Activated CD8-positive, alpha-beta memory T cell treated with anti-CD3 and anti-CD28 coated beads for 1 hour (primary cell): Measurements from ENCODE around the gene RAI1.
A peak's percentile ranks its signal among the peaks of the same experiment; 100 is the strongest.

ENCODE experiments used
- DNase-seq, 2 donors: peaks; one replicate each; pipeline ENCODE4 v3.0.0-alpha.2; 2020; ENCODE audit warnings: low read depth in 1 of 2; ENCODE audit errors: extremely low read depth in 1 of 2

Gene RAI1

DNA sequence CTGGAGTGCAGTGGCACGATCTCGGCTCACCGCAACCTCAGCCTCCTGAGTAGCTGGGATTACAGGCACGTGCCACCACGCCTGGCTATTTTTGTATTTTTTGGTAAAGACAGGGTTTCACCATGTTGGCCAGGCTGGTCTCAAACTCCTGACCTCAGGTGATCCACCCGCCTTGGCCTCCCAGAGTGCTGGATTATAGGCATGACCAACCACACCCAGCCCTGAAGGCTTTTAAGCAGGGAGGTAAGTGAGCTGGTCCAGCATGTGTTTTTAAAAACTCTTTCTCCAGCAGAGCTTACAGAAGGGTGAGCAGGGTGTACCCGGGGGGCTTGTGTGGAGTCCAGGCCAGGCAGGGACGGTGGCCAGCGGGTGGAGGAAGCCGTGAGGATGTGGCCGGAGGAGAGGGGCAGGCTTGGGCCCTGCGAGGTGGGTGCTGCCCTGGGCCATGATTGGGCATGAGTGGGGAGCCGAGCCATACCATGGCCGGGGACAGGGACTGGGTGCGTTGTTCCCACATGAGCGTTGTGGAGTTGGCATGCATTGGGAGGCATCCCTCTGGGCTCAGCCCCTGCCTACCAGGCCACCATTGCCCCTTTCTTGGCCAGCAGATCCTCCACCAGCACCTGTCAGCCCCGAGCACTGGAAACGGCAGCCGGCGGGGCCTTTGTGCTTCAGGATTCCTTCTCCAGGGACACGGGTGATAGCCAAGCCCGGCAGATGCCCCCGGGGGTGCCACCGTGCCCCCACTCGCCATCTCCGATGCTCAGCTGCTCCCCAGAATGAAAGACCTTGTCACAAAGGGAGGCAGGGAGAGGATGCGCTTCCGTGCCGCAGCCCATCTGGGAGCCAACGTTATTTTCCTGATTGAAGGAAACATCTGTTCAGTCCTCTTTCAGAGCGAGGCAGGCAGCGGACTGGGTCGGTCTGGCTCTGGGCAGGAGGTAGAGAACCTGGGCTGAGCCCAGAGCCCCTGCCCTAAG is 64.5 kb downstream of the RAI1 start:
- DNase-seq, result no peak

DNA sequence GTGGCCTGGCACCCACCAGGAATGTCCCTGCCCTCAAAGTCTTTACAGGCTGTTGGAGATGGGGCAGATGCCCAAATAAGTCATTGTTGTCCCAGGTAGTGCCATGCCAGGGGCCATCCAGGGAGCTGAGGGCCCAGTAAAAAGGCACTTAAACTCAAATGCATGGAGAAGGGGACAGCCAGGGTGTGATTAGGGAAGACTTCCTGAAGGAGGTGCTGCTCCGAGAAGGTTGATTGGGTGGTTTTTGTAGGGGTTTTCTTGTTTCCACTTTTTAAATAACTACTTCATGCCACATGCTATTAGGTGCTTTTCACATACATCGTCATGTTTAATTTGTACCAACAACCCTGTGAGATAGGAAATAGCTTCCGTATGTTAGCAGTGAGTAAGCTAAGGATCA is 66.9 kb downstream of the RAI1 start:
- no peak for DNase-seq

DNA sequence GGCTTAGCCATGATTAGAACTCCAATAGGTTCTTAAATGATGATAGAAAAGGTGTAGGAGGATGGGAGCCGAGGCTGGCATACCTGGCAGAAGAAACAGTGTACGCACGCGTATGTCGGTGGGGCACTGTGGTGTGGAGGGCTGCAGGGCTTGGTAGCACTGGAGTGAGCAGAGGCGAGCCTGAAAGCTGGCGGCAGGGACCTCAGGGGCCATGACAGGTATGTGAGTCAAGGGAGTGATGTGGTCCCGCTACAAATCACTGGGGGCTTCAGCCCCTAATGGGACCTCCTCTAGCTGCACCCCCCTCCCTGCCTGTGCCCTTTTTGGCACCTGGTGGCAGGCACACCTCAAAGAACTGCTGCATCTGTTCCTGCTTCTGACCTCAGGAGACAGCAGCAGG is 67.3 kb downstream of the RAI1 start:
- no peak for DNase-seq

DNA sequence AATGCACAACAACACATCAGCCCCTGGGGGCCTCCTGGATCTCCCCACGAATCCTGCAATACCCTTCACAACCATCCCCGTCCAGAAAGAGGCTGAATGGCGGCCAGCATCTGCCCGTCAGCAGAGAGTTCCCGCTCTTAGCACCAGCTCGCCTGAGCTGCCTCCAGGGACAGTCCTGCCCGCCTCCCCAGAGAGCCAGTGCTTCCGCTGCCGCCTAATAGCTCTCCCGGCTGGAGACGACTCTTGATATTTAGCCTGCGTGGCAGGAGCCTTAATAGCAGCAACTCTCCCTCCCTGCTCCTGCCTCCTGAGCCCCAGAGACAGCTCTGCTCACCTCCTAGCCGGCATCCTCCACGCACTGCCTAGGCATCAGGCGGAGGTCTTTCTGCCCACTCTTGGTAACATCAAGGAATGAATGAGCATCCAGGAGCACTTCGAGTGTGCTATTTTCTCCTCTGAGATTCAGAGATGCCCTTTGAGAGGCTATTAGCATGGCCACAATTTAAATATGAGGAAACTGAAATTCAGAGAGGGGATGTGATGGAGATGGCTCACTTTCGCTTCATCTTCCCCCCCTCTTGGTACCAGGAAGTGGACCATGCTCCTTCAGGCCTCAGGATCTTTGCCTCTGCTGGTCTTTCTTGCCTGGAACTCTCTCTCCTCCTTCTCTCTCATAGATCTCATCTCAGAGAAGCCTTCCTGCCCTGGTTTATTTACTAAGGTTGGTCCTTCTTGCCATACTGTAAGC is 67.9 kb downstream of the RAI1 start:
- DNase-seq, result no peak

DNA sequence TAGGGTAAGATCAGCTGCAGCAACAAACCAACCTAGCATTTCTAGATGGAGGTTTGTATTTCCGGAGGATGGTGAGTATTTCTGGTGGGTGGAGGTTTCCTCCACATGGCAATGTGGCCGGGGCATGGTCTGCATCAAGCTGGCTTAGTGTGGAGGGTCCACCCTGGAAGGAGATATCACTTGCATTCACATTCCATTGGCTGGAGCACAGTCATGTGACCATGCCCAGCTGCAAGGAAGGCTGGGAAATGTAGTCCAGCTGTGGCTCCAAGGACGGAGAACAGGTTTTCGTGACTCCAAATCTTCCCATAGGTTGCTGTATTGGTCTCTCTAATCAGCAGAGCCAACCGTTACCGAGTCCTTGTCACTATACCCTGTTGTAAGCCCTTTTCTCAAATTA is 68.7 kb downstream of the RAI1 start:
- DNase-seq, result peak in 1 of 2 donors; percentile 24

GRCh38 chr17:17750881-17751280 is 69.6 kb downstream of the RAI1 start:
- DNase-seq, result peak in 1 of 2 donors; percentile 11

- peak in 1 of 2 donors; percentile 25 for DNase-seq
Observed at GRCh38 chr17:17751489-17752088, 70.3 kb downstream of the RAI1 start.

DNA sequence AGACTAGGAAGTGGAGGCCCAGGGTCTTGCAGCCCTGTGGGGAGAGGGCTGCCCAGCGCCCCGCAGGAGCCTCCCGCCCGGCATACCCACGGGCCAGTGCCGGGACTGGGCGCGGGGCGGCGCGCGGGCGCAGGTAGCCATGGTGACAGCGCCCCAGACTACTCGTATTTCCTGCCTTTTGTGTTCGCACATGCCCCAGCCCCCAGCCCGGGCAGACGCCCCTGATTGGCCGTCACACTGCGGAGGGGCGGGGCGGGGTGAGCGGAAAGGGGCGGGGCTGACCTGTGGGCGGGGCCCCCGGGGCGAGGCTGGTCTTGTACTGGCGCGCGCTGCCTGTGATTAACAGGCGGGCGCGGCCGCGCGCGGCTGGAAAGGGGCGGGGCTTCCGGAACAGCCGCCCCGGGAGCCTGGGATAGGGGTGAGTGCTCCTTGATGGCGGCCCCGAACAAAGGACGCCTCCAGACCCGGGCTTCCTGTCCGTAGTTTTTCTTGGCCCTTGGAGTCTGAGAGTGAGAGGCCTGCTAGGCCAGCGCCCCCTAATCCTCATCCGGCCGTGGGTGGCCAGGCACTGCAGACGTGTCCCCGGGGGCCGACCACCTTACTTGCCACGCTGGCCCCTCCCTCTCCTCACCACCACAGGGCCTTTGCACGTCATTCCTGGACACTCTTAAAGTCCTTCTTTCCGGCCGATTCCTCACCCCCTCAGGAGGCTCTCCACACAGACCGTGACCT is 71.0 kb downstream of the RAI1 start:
- DNase-seq, result peak; percentile 89 to 97

- DNase-seq, result no peak
Observed at GRCh38 chr17:17752821-17753321, 71.6 kb downstream of the RAI1 start.

DNA sequence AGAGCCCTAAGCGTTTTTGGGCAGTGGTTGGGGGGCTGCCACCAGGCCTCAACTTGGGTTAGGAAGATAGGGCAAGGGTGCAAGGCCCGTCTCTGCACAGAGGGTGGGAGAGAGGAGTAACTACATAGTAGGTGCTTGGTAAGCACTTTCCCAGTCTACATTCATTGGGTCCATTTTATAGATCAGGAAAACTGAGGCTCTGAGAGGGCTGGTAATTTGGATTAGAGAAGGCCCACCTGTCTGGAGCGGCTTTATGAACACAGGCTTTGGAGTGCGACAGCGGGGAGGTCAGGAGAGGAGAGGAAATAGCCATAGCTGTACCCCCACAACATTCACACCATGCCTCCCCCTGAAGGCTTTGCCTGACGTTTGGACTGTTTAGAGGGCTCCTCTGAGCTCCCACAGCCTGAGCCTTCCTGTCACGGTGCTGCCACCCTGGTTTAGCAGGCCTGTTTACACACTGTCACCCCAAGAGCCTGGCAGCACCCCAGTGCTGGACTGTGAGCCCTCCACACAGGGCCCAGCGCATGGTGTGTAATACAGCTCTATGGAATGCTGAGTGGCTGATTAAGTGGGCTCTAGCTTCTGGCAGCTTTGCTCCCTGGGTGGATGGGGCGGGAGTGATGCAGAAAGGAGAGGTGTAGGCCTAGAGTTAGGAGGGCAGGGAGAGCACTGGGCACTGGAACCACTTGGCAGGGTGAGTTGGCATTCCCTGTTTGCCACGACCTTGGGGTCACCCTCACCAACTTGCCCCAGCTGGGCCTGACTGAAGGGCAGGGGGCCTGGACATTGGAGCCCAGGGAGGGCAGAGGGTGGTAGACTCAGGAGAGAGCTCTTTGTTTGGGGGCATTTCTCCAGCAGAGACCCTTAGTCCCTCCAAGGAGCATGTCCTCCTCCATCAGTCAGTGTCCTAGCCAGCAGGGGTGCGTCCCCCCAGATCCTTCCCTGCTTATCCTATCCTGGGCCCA is 73.7 kb downstream of the RAI1 start:
- no peak for DNase-seq

- DNase-seq, result no peak
Observed at GRCh38 chr17:17755715-17756114, 74.5 kb downstream of the RAI1 start.

GRCh38 chr17:17757391-17757791 is 76.1 kb downstream of the RAI1 start:
- DNase-seq, result no peak

- DNase-seq, result no peak
Observed at GRCh38 chr17:17757956-17758845, 76.9 kb downstream of the RAI1 start.

- DNase-seq, result no peak
Observed at GRCh38 chr17:17758941-17759563, 77.8 kb downstream of the RAI1 start.

DNA sequence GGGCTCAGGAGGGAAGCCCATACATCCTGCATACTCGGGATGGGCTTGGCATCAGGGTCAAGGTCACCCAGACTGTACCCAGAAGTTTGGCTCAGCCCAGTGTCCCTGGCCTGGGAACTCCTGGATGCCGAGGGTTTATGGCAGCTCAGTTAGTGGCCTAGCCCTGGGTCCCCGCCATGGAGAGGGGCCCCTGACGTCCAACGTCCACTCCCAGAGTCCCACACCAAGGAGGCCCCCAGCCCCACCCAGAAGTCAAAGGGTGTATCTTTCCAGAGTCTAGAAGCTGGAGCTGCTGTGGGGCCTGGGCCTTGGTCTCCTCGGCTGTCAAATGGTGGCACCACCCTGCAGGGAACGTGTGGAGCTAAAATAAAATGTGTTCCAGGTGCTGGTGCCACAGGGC is 79.1 kb downstream of the RAI1 start:
- DNase-seq, result no peak

- no peak for DNase-seq
Observed at GRCh38 chr17:17760872-17761550, 79.8 kb downstream of the RAI1 start.
